Left lung (tissue), 10 donors: ENCODE results near the gene TMEM143. TPM values are rescaled to one million over a fixed set of nuclear protein-coding genes. Genes with fewer than 3 reads are reported as not detected.
"Not testable (repeated sequence)": the region's sequence is repeated elsewhere in the genome, so short reads cannot be mapped to it uniquely, and the experiment has no call there.

ENCODE experiments used
- ATAC-seq: fragments of 200-7000 bp; cut with Tn5 transposase; one replicate; pipeline ENCODE4 v1.9.1; 2020; ENCODE audit warnings: moderate library complexity
- DNase-seq, 4 donors: peaks; one replicate each; pipeline ENCODE4 v3.0.0-alpha.2; 2013 to 2020
- H3K27ac ChIP-seq, 2 donors: fragments of 200-600 bp; sonication (generic) in 1 of 2; one replicate each; pipeline versions ENCODE4 v1.5.0 to v1.8.0; 2020 to 2021
- H3K27me3 ChIP-seq, 2 donors: fragments of 200-600 bp; sonication (generic) in 1 of 2; one replicate each; pipeline versions ENCODE4 v1.5.0 to v1.8.0; 2020 to 2021
- H3K36me3 ChIP-seq, 2 donors: fragments of 200-600 bp; sonication (generic) in 1 of 2; one replicate each; pipeline versions ENCODE4 v1.5.0 to v1.8.0; 2020 to 2021
- H3K4me1 ChIP-seq, 2 donors: fragments of 200-600 bp; one replicate each; pipeline ENCODE4 v1.8.0; 2021
- H3K4me3 ChIP-seq, 2 donors: fragments of 200-600 bp; sonication (generic) in 1 of 2; one replicate each; pipeline versions ENCODE4 v1.5.0 to v1.8.0; 2020 to 2021; ENCODE audit warnings: mild to moderate bottlenecking in 1 of 2
- H3K9me3 ChIP-seq, 2 donors: fragments of 200-600 bp; sonication (generic) in 1 of 2; one replicate each; pipeline versions ENCODE4 v1.5.0 to v1.8.0; 2020 to 2021
- CTCF ChIP-seq, 2 donors: fragments of 200-600 bp; sonication (generic) in 1 of 2; IDR thresholded peaks; one replicate each; pipeline versions ENCODE4 v1.5.0 to v1.8.0; 2021; ENCODE audit warnings: antibody characterized with exemption in 2 of 2
- intact Hi-C, 2 donors: fragments of 100-400 bp; cut with DNase I; formaldehyde crosslinking; loops; one replicate each; pipeline versions ENCODE4 v1.11.2 to v1.14.2; 2022
- polyA plus RNA-seq, 6 donors: library from polyadenylated mRNA; unstranded; fragments of 120-200 nt; gene quantifications; one replicate each; pipeline ENCODE4 v1.2.1, GENCODE V29; 2013; ENCODE audit not compliant: insufficient read length in 6 of 6
- total RNA-seq, 2 donors: library from RNA; stranded (reverse); fragmentation: NEBNext Ultra II Directional; extraction: Animal tissue kit (Norgen Biotek cat#: 25700); gene quantifications; one replicate each; pipeline ENCODE4 v1.2.1, GENCODE V29; 2021
- donor health status: DM: no; HTN: yes; CAD: no.
- donor health status: DM: no; HTN: no; CAD: no.

TMEM143 gene
- total and polyA plus RNA-seq, 8 donors: 7.5 to 10.6 (median 9.3) TPM

DNA sequence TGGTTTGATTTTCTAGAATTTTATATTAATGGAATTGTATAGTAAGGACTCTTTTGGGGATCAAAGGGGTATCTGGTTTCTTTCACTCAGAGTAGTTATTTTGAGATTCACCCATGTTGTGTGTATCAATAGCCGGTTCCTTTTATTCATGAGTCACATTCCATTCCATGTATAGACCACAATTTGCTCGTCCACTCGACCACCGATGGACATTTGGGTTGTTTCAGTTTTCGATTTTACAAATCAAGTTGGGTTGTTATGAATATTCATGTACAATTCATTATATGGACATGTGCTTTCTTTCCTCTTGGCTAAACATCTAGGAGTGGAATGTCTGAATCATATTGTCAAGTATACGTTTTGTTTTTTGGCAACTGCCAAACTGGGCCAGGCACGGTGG is 48.0 kb downstream of the TMEM143 start:
- Histone ChIP-seq H3K27ac (no peak overlapping the region), H3K4me1 (peaks cover 6 to 12% of the 10 kb centered on the region in 2 donors), H3K27me3 (no peaks in the 10 kb centered on the region), H3K4me3 (no peak overlapping the region), H3K9me3 (no peaks in the 10 kb centered on the region), H3K36me3 (no peaks in the 10 kb centered on the region)
- DNase-seq (no peak), ATAC-seq (no peak)
- intact Hi-C loops: no loop called here
- no peak for TF ChIP-seq CTCF (IDR thresholded peaks at IDR 0.05)

DNA sequence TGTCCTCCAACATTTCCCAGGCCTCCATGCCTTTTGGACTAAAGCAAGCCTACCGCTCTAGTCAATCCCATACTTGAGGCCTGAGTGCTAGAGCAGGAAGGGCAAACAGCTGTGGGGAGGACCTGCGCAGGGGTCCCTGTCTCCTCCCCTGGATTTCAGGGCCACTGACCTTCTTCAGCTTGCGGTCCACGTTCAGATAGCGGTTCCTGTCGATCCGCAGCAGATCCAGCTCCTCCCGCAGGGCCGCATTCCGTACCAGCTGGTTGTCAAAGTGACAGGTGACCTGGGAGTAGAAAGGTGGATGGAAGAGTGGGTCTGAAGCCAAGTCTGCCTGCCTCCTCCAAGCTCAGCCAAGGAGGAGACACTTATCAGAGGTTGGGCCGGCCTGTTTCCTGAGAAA is 52.4 kb downstream of the TMEM143 start:
- no peaks in the 10 kb centered on the region for H3K36me3 ChIP-seq
- H3K4me1 ChIP-seq: no peaks in the 10 kb centered on the region
- TF ChIP-seq CTCF (IDR thresholded peaks at IDR 0.05): no peak
- H3K27me3 ChIP-seq: no peaks in the 10 kb centered on the region
- no peak overlapping the region for H3K4me3 ChIP-seq
- H3K9me3 ChIP-seq: no peaks in the 10 kb centered on the region
- intact Hi-C loops: no loop called here
- ATAC-seq: no peak
- DNase-seq: no peak
- no peak overlapping the region for H3K27ac ChIP-seq

GRCh38 chr19:48310227-48310626 is 53.5 kb downstream of the TMEM143 start:
- Histone ChIP-seq H3K4me1 (no peaks in the 10 kb centered on the region), H3K27me3 (no peaks in the 10 kb centered on the region), H3K4me3 (no peak overlapping the region), H3K36me3 (no peaks in the 10 kb centered on the region), H3K9me3 (no peaks in the 10 kb centered on the region), H3K27ac (no peak overlapping the region)
- peak in 2 of 4 donors; percentile 38 to 48 for DNase-seq
- intact Hi-C loops: no loop called here
- no peak for ATAC-seq
- TF ChIP-seq CTCF (IDR thresholded peaks at IDR 0.05): no peak

DNA sequence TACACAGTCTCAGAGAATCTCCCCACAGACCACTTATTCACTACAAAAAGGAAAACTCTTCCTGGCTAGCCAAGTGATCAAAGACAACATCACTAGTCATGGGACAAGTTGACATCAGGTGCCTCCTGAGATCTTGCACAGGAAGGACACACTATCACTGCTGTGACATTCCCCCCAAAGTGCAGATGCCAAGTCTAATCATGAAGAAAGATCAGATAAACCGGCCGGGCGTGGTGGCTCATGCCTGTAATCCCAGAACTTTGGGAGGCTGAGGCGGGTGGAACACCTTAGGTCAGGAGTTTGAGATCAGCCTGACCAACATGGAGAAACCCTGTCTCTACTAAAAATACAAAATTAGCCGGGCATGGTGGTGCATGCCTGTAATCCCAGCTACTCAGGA is 54.0 kb downstream of the TMEM143 start:
- H3K27ac ChIP-seq: not testable (repeated sequence)

DNA sequence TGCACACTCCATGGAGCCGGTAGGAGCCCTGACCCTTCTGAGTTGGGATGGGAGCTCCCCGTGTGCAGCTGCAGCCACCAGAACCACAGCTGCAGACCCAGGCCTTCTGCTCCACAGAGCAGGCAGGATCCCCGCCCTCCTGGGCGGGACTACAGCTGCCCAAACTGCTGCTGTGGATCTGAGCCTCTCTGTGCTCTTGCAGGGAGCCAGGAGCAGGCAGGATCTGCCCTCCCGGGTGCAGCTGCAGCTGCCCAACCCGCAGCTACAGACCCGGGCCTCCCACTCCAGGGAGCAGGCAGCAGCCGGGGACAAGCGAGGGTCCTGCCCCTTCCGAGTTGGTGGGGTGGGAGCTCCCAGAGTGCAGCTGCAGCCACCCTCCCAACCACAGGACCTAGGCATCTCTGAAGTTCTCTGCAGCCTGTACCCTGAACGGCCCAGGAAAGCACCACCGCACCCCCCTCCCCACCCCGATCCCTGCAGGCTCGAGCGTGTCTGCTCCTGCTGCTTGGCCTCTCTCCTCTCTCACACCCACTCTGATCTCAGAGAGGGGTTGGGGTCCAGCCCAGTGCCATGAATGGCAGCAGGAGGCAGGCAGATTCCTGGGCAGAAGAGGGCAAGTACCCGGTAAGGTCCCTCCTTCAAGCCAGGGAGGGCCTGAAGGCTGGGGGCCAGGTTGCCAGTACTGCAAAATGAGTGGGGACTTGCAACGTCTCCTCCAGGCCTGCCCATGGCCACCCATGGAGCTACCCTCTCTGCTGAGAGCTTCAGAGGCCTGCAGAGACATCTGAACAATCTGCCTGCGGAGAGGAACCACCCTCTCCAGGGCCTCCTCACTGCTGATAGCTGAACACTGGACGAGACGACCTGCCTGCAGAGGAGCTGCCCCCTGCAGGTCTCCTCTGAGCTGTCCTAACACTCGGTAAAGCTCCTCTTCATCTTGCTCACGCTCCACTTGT is 54.8 kb downstream of the TMEM143 start:
- ATAC-seq (no peak), DNase-seq (no peak)
- H3K4me3 ChIP-seq: no peak overlapping the region
- no peaks in the 10 kb centered on the region for H3K27me3 ChIP-seq
- TF ChIP-seq CTCF (IDR thresholded peaks at IDR 0.05): no peak
- intact Hi-C loops: no loop called here
- H3K4me1 ChIP-seq: no peaks in the 10 kb centered on the region
- H3K9me3 ChIP-seq: no peaks in the 10 kb centered on the region
- H3K36me3 ChIP-seq: no peaks in the 10 kb centered on the region
- no peak overlapping the region for H3K27ac ChIP-seq

More for the DNA sequence above, 54.0 kb downstream of the TMEM143 start:
- DNase-seq, H3K4me1 ChIP-seq, ATAC-seq, H3K4me3 ChIP-seq, H3K9me3 ChIP-seq, H3K27me3 ChIP-seq, intact Hi-C loops, H3K36me3 ChIP-seq: not testable (repeated sequence)
